ENCODE measurements around the gene EXOC7.

DNA sequence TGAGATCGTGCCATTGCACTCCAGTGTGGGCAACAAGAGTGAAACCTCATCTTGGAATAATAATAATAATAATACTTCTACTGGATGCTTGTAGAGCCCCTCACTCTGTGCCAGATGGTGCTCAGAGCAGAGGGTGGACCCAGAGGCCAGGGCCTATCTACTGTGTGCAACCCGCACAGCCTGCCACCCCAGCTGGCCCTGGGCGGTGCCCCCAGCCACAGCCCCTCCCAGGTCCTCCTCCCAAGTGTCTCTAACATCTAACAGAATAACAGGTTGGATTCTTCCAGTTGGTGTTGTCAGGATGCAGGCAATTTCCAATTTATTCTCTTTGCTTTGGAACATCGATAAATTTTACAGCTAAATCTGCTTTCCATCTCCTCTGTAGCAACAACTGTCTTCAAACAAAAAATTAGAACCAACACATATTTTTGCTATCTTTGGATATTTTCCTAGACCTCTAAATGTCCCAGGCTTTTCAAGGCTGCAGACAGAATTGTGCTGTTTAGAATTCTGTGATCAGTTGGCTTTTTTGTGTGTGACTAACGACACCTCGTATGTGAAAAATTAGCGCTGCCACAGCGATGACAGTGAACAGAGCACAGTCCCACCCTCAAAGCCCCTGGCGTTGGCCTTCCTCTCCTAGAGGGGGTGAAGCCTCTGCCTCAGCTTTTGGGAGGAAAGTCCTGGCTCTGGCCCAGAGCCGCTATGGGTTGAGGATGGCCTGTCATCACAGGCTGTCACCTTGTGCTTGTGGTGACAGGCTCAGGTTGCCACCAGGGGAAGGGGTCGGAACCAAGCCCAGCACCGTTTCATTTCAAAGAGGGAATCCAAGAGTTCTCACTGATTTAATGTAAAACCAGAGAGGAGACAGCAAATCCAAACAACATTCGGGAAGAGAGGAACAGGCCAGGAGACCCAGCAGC, 68.9 kb downstream of the EXOC7 start:
- TF ChIP-seq, protein P1, sequence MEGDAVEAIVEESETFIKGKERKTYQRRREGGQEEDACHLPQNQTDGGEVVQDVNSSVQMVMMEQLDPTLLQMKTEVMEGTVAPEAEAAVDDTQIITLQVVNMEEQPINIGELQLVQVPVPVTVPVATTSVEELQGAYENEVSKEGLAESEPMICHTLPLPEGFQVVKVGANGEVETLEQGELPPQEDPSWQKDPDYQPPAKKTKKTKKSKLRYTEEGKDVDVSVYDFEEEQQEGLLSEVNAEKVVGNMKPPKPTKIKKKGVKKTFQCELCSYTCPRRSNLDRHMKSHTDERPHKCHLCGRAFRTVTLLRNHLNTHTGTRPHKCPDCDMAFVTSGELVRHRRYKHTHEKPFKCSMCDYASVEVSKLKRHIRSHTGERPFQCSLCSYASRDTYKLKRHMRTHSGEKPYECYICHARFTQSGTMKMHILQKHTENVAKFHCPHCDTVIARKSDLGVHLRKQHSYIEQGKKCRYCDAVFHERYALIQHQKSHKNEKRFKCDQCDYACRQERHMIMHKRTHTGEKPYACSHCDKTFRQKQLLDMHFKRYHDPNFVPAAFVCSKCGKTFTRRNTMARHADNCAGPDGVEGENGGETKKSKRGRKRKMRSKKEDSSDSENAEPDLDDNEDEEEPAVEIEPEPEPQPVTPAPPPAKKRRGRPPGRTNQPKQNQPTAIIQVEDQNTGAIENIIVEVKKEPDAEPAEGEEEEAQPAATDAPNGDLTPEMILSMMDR (IDR thresholded peaks at IDR 0.05 in 8 of 11, conservative IDR thresholded peaks at IDR 0.05 in 3 of 11): no peak
- TF ChIP-seq POLR2AphosphoS5 (IDR thresholded peaks at IDR 0.05): no peak
- TF ChIP-seq POLR2A (IDR thresholded peaks at IDR 0.05): no peak
